Activated naive CD8-positive, alpha-beta T cell treated with anti-CD3 and anti-CD28 coated beads for 36 hours (primary cell): Measurements from ENCODE around the gene TAF6L. TPM values are rescaled to one million over a fixed set of nuclear protein-coding genes. Genes with fewer than 3 reads are reported as not detected.
A peak's percentile ranks its signal among the peaks of the same experiment; 100 is the strongest.
"Not testable (repeated sequence)": the region's sequence is repeated elsewhere in the genome, so short reads cannot be mapped to it uniquely, and the experiment has no call there.

Experiments used
- DNase-seq: peaks from one replicate; pipeline ENCODE4 v3.0.0; 2021
- H3K27ac Mint-ChIP-seq: one replicate; pipeline ENCODE4 v1.8.0; 2022; ENCODE audit warnings: mild to moderate bottlenecking, moderate library complexity, mixed read lengths
- H3K27me3 Mint-ChIP-seq: one replicate; pipeline ENCODE4 v1.8.0; 2022; ENCODE audit warnings: mild to moderate bottlenecking, mixed read lengths
- H3K36me3 Mint-ChIP-seq: one replicate; pipeline ENCODE4 v1.8.0; 2021; ENCODE audit warnings: mild to moderate bottlenecking, mixed read lengths
- H3K4me1 Mint-ChIP-seq: one replicate; pipeline ENCODE4 v1.8.0; 2021; ENCODE audit warnings: mixed read lengths
- H3K4me3 Mint-ChIP-seq: one replicate; pipeline ENCODE4 v1.8.0; 2022; ENCODE audit warnings: mild to moderate bottlenecking, moderate library complexity, mixed read lengths
- H3K9me3 Mint-ChIP-seq: one replicate; pipeline ENCODE4 v1.8.0; 2022; ENCODE audit warnings: mixed read lengths
- total RNA-seq, 2 experiments: library from RNA; stranded (reverse); gene quantifications; one replicate each; pipeline ENCODE4 v1.2.3, GENCODE V29; 2021

The TAF6L gene
- total RNA-seq, 2 experiments from 2014 or later = 22.0 to 22.1 TPM

- Mint-ChIP-seq H3K36me3 (peaks cover 8% of the 10 kb centered on the region), H3K4me3 (no peak overlapping the region), H3K9me3 (no peaks in the 10 kb centered on the region), H3K27me3 (no peaks in the 10 kb centered on the region), H3K4me1 (peaks cover 19% of the 10 kb centered on the region), H3K27ac (no peak overlapping the region)
- DNase-seq = no peak
Measured at GRCh38 chr11:62752177-62752785, 18.9 kb upstream of the TAF6L start.

- Mint-ChIP-seq H3K4me1 (peaks cover 19% of the 10 kb centered on the region), H3K36me3 (peaks cover 8% of the 10 kb centered on the region), H3K4me3 (peak overlapping the region; percentile 95), H3K27ac (peak overlapping the region; percentile 98), H3K27me3 (no peaks in the 10 kb centered on the region), H3K9me3 (no peaks in the 10 kb centered on the region)
- DNase-seq = no peak
Measured at GRCh38 chr11:62752994-62753735, 18.0 kb upstream of the TAF6L start.

GRCh38 chr11:62753736-62754603 is 17.2 kb upstream of the TAF6L start, which contains the start of gene ZBTB3:
ZBTB3 (minus strand) TSS chr11:62754160; CDS start chr11:62753664, 496 bp downstream.
- Mint-ChIP-seq H3K27ac (peak within 1 kb of the TSS; percentile 98), H3K36me3 (peaks cover 4% of the 10 kb centered on the region), H3K27me3 (no peaks in the 10 kb centered on the region), H3K4me1 (peaks cover 15% of the 10 kb centered on the region), H3K9me3 (no peaks in the 10 kb centered on the region), H3K4me3 (peak within 1 kb of the TSS; percentile 95)
- peak; percentile 95 for DNase-seq

GRCh38 chr11:62755086-62755615 is 16.0 kb upstream of the TAF6L start:
- Mint-ChIP-seq H3K36me3 (peaks cover 2% of the 10 kb centered on the region), H3K4me1 (peaks cover 12% of the 10 kb centered on the region), H3K4me3 (peak overlapping the region; percentile 27), H3K27me3 (no peaks in the 10 kb centered on the region), H3K9me3 (no peaks in the 10 kb centered on the region), H3K27ac (no peak overlapping the region)
- no peak for DNase-seq

GRCh38 chr11:62757846-62758788 is 13.1 kb upstream of the TAF6L start:
- Mint-ChIP-seq H3K27ac (no peak overlapping the region), H3K9me3 (no peaks in the 10 kb centered on the region), H3K4me3 (no peak overlapping the region), H3K4me1 (peaks cover 17% of the 10 kb centered on the region), H3K27me3 (no peaks in the 10 kb centered on the region), H3K36me3 (peaks cover 4% of the 10 kb centered on the region)
- DNase-seq = no peak

GRCh38 chr11:62760867-62761227 is 10.3 kb upstream of the TAF6L start:
- H3K36me3 Mint-ChIP-seq, DNase-seq, H3K9me3 Mint-ChIP-seq, H3K27me3 Mint-ChIP-seq: not testable (repeated sequence)
- Mint-ChIP-seq H3K4me3 (peak overlapping the region; percentile 87), H3K27ac (peak overlapping the region; percentile 85), H3K4me1 (peaks cover 17% of the 10 kb centered on the region)

- H3K36me3 Mint-ChIP-seq = peaks cover 9% of the 10 kb centered on the region
- no peaks in the 10 kb centered on the region for H3K27me3 Mint-ChIP-seq
- peak overlapping the region; percentile 94 for H3K27ac Mint-ChIP-seq
- H3K9me3 Mint-ChIP-seq = no peaks in the 10 kb centered on the region
- no peak for DNase-seq
- peak overlapping the region; percentile 90 for H3K4me3 Mint-ChIP-seq
- peaks cover 26% of the 10 kb centered on the region for H3K4me1 Mint-ChIP-seq
Measured at GRCh38 chr11:62770778-62771143, 435 bp upstream of the TAF6L start.

- no peak for DNase-seq
- Mint-ChIP-seq H3K4me3 (no peak overlapping the region), H3K27me3 (no peaks in the 10 kb centered on the region), H3K27ac (no peak overlapping the region), H3K9me3 (no peaks in the 10 kb centered on the region), H3K4me1 (peaks cover 26% of the 10 kb centered on the region), H3K36me3 (peaks cover 17% of the 10 kb centered on the region)
Measured at GRCh38 chr11:62774407-62774806, 3.2 kb downstream of the TAF6L start.

- DNase-seq = no peak
- Mint-ChIP-seq H3K36me3 (peaks cover 20% of the 10 kb centered on the region), H3K9me3 (no peaks in the 10 kb centered on the region), H3K27me3 (no peaks in the 10 kb centered on the region), H3K27ac (no peak overlapping the region), H3K4me3 (no peak overlapping the region), H3K4me1 (peaks cover 19% of the 10 kb centered on the region)
Measured at GRCh38 chr11:62775646-62776045, 4.5 kb downstream of the TAF6L start.

- H3K9me3 Mint-ChIP-seq = no peaks in the 10 kb centered on the region
- DNase-seq = no peak
- peaks cover 20% of the 10 kb centered on the region for H3K36me3 Mint-ChIP-seq
- H3K27me3 Mint-ChIP-seq = no peaks in the 10 kb centered on the region
- H3K4me1 Mint-ChIP-seq = peaks cover 10% of the 10 kb centered on the region
- peak overlapping the region; percentile 62 for H3K27ac Mint-ChIP-seq
- H3K4me3 Mint-ChIP-seq = no peak overlapping the region
Measured at GRCh38 chr11:62777389-62777788, 6.2 kb downstream of the TAF6L start.

- no peak for DNase-seq
- Mint-ChIP-seq H3K36me3 (peaks cover 19% of the 10 kb centered on the region), H3K4me1 (peaks cover 8% of the 10 kb centered on the region), H3K4me3 (no peak overlapping the region), H3K9me3 (no peaks in the 10 kb centered on the region), H3K27me3 (no peaks in the 10 kb centered on the region), H3K27ac (no peak overlapping the region)
Measured at GRCh38 chr11:62778441-62778840, 7.2 kb downstream of the TAF6L start.

- DNase-seq = no peak
- Mint-ChIP-seq H3K9me3 (no peaks in the 10 kb centered on the region), H3K36me3 (peaks cover 20% of the 10 kb centered on the region), H3K27ac (no peak overlapping the region), H3K4me1 (peaks cover 9% of the 10 kb centered on the region), H3K27me3 (no peaks in the 10 kb centered on the region), H3K4me3 (no peak overlapping the region)
Measured at GRCh38 chr11:62782753-62783152, 11.6 kb downstream of the TAF6L start.

GRCh38 chr11:62786318-62787004 is 15.3 kb downstream of the TAF6L start:
- Mint-ChIP-seq H3K27ac (peak overlapping the region; percentile 88), H3K27me3 (no peaks in the 10 kb centered on the region), H3K4me3 (peak overlapping the region; percentile 81), H3K36me3 (peaks cover 30% of the 10 kb centered on the region), H3K9me3 (no peaks in the 10 kb centered on the region), H3K4me1 (peaks cover 33% of the 10 kb centered on the region)
- peak; percentile 87 for DNase-seq
